Activated effector memory CD4-positive, alpha-beta T cell treated with anti-CD3 and anti-CD28 coated beads, Interleukin-2, amount 50 U/mL, for 16 hours (primary cell): Measurements from ENCODE around the gene VWA5B1.

ENCODE experiments used
- DNase-seq: peaks from one replicate; pipeline ENCODE4 v3.0.0-alpha.2; 2020

The VWA5B1 gene

GRCh38 chr1:20395255-20395654 is 104.6 kb downstream of the VWA5B1 start:
- DNase-seq, result no peak

DNA sequence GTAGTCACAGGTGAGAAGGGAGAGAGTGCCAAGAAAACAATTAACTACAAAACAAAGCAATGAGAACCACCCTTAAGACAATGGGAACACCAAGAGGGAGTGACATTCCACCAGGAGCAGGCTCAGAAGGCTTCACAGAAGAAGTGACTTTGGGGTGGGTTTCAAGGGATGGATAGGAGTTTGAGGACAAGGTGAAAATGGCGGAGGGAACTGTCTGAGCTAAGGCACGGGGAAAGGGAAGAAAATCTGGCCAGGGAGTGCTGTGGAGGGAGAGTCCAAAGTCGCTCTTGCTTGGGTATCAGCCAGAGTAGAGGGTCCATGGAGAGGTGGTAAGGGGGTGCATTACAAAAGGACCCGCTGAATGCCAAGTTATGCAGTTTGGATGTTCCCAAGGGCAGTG is 108.1 kb downstream of the VWA5B1 start:
- DNase-seq, result no peak

- DNase-seq, result no peak
Observed at GRCh38 chr1:20399196-20399595, 108.5 kb downstream of the VWA5B1 start.

DNA sequence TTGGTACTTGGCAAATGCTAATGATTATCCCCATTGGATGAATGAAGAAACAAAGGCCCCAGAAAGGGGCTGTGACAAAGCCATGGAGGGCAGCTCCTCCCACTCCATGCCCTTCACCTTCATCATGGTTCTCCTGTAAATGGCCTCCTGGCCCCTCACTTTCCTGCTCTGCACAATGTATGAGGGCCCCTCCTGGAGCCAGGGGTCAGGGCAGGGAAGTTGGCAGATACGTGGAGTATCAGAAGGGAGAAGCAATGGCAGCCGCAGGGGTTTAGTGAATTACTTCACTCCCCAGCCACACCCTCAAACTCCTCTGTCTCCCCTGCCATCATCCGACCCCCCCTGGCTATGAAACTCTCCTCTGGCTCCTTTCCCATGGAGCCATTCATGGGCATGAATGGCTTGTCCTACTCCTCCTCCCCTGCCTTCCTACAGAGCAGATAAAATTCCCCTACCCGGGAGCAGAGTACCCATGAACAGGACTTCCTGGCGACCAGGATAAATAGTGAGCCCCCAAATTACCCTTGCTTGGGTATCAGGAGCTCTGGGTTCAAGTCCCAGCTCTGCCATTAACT is 109.0 kb downstream of the VWA5B1 start:
- DNase-seq, result no peak

DNA sequence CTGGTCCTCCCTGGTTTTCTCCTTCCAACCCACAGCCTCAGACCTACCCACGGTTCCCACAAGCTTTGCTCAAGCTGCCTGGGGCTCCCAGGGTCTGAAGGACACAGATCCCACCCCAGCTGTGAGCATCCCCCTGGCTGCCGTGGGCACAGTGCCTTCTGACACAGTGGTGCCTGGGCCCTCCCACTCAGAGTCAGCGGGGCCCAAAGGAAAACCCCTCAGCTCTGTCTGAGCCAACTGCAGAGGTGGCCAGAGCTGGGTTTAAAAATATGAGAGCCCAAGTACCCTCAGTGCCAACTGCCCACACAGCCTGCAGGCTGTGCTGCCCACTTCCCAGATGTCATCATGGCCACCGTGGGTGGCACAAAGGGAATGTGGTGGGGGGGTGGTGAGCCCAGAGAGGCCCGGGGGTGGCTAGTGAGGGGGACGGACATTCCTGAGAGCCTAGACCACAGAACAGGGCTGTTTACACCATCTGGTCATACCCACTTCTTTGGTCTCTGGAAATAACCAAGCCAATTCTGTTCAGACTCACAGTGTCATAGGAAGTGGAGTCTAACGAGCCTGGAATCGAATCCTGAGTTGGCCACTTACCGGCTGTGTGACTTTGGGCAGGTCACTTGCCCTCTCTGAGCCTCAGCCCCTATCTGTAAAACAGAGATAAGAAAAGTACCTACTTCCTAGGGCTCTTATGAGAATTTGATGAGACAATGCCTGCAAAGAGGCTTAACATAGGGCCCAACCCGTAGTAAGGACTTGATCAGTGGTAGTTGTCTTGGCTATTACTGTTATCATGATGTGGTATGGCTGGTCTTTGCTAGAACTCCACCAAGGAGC is 109.9 kb downstream of the VWA5B1 start:
- no peak for DNase-seq

DNA sequence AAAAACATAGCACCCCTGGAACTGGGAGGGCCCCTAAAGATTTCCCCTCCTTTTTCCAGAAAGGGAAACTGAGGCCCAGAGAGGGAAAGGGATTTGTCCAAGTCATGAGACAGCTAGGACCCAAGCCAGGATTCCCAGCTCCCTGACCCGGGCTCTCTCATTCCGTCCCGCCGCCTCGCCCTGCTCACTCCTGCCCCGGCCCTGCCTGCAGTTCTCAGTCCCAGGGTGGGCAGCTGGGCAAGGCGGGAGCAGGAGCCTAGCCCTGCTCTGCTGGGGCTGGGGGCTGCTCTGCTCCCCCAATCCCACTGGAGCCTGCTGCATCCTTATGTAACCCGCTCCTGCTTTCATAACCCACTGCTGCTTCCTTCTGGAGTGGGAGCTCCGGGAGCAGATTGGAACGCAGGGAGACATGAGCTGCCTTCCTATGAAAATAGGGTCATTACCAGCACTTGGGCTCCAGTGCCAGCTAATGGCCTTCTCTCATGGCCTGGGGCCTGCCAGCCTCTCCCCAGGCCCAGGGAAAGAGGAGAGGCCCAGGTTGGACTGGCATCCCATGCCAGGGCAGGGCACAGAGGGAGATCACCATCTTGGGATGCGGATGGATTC is 110.8 kb downstream of the VWA5B1 start:
- DNase-seq, result no peak

DNA sequence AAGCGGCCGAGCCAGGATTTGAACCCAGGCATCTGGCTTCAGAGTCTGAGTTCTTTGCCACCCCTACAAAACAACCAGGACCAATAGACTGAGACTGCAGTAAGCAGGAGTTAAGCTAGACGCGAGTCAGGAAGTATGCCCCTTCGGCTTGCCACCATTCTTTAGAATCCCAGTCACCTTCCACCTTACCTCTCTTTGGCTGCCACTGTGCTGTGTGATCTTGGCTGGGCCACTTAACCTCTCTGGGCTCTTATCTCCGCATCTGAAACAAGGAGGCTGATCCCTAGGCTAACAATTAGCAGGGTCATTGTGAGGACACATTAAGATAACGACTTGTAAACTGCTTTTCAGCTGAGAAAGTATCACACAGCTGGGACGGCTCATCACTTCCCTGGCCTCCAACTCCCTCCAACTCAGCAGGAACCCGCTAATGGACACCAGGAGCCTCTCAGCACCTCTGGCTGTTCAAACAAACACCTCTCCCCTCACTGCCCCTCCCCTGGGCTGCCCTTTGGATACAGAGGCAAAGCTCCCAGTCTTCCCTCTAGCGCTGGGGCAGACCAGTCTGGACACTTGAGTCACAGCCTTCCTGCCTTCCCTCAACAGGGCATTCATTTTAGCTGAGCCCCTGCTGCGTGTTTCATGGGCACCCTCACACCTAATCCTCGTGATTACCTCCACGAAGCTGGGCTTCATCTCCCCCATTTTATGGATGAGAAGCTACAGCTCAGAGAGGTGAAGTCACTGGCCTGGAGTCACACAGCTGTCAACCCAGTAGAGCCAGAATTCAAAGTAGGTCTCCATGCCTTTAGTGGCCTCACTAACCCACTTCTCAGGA is 112.1 kb downstream of the VWA5B1 start:
- DNase-seq, result no peak

DNA sequence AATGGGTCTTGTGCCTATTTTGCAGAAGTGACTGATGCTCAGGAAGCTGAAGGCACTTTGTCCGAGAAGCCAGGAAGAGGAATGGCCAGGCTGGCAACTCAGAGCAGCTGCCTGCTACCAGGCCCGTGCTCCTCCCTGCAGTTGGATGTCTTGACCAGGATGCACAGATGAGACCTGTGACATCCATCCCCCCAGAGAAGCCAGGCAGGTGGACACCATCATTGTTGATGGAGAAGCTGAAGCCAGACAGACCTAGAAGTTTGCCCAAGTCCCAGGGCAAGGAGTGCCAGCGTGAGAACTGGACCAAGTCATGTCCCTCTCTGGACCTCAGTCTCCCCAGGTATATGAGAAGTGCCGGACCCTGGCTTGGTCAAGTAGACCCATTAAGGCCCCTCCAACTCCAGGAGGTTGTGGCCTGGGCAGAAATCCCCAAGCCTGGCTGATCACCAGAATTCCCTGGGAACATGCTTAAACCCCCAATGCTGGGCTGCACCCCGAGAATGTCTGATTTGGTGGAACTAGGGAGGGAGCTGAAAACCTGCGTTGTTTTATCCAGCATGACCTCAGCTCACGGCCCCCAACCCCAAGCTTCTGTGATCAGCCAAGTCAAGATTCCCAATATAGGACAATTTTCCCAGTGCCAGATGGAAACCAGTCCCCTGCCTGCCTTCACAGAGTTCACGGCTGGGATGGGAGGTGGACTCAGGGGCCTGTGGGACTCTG is 112.9 kb downstream of the VWA5B1 start:
- no peak for DNase-seq

DNA sequence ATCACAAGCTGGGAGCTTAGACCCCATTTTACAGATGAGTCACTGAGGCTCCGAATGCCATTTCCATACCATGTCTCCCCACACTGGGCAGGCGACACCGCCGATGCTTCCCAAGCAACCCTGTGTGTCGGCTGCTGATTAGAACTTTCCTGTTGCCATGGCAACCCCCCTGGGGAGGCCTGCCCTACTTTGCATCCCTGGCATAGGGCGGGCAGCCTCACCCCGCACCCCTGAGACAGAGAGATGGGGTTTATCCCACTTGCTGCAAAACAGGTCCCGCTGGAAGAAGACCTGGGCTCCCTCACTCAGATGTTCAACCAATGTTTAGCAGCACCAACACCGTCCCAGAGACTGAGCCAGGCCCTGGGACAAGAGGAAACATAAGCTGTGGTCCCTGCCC is 113.8 kb downstream of the VWA5B1 start:
- no peak for DNase-seq
